IPS DF 19.7 (cell line): Measurements from ENCODE around the gene PLD6.

ENCODE experiments used
- DNase-seq: peaks from one replicate; pipeline ENCODE4 v3.0.0-alpha.2; 2013; ENCODE audit warnings: low read depth, low spot score

Gene PLD6

GRCh38 chr17:17156107-17156506 lies 50.0 kb downstream of the PLD6 start:
- DNase-seq = no peak

- DNase-seq = no peak
Measured at GRCh38 chr17:17155568-17155967, 50.6 kb downstream of the PLD6 start.

GRCh38 chr17:17154981-17155380 lies 51.2 kb downstream of the PLD6 start:
- no peak for DNase-seq

GRCh38 chr17:17154556-17154955 lies 51.6 kb downstream of the PLD6 start:
- DNase-seq = no peak

DNA sequence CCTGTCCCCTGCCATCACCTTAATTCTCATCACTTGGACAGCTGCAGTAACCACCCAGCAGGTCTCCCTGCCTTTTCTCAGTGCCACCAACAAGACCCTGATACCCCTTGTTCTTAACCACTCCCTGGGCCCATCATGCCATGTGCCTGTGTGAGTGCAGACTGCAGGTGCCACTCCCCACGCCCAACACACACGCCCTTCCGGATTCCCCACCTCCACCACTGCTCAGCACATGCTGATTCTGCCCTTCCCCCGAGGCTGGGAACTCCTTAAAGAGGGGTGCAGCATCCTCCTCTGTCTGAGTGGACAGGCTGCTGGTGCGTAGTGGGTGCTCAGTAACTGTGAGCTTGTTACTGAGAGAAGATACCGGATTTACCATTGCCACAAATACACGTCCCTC lies 52.4 kb downstream of the PLD6 start:
- DNase-seq = no peak

GRCh38 chr17:17153071-17153470 lies 53.1 kb downstream of the PLD6 start:
- DNase-seq = no peak

DNA sequence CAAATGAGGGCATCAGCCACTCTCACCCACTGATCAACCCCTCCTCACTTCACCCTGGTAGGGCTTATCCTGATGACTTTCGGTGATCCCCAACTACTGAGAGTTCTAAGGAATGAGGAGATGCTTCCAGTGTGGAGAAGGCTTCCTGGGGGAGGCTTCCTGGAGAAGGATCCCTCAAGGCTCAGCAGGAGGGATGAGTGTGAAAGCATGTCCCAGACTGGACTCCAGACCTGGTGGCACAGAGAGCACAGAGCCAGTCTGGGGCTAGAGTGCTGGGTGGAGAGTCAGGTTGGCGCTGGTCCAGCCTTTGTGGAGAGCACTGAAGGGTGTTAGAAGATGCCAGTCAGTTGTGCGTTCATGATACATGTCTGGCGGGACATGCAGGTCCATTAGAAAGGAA lies 53.7 kb downstream of the PLD6 start:
- DNase-seq = no peak

GRCh38 chr17:17151962-17152361 lies 54.2 kb downstream of the PLD6 start:
- DNase-seq = no peak

- DNase-seq = no peak
Measured at GRCh38 chr17:17151541-17151940, 54.6 kb downstream of the PLD6 start.

DNA sequence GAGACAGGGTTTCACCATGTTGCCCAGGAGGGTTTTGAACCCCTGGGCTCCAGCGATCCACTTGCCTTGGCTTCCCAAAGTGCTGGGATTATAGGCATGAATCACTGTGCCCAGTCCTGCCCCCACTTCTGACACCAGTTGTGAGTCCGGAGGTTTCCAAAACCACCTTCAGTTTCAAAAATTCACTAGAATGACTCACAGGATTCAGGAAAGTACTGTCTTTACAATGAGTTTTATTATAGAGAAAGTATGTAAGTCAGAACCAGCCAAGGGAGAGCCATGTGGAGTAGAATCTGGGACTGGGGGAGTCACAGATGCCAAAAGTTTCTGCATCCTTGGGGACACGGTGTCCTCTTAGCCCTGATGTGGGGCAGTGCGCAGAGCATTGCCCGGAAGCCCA lies 55.1 kb downstream of the PLD6 start:
- DNase-seq = no peak
